RWPE2 (cell line): Measurements from ENCODE around the gene ZC3H15.

ENCODE experiments used
- ATAC-seq: fragments of 200-7000 bp; cut with Tn5 transposase; 3 replicates; pipeline ENCODE4 v1.9.1; 2021; ENCODE audit warnings: low read depth
- DNase-seq: peaks from one replicate; pipeline ENCODE4 v3.0.0-alpha.2; 2020; ENCODE audit warnings: low spot score
- H3K27ac ChIP-seq: fragments of 450-650 bp; 2 replicates; pipeline ENCODE4 v1.5.1; 2017; ENCODE audit warnings: mild to moderate bottlenecking; ENCODE audit not compliant: poor library complexity, severe bottlenecking
- H3K27me3 ChIP-seq: fragments of 250-450 bp; sonication (Bioruptor Pico); 2 replicates; pipeline ENCODE4 v1.5.1; 2021; ENCODE audit warnings: mild to moderate bottlenecking, moderate library complexity; ENCODE audit not compliant: insufficient read depth, poor library complexity, severe bottlenecking
- H3K36me3 ChIP-seq: fragments of 250-450 bp; sonication (Bioruptor Pico); 2 replicates; pipeline ENCODE4 v1.5.1; 2020; ENCODE audit warnings: low read depth, mild to moderate bottlenecking, moderate library complexity
- H3K4me1 ChIP-seq: fragments of 250-450 bp; sonication (Bioruptor Pico); 2 replicates; pipeline ENCODE4 v1.5.1; 2021; ENCODE audit warnings: mild to moderate bottlenecking, moderate library complexity; ENCODE audit not compliant: insufficient read depth, poor library complexity, severe bottlenecking
- H3K4me3 ChIP-seq: fragments of 250-450 bp; sonication (Bioruptor Pico); 2 replicates; pipeline ENCODE4 v1.5.1; 2021; ENCODE audit warnings: mild to moderate bottlenecking, moderate library complexity; ENCODE audit not compliant: severe bottlenecking
- H3K9me3 ChIP-seq: fragments of 250-450 bp; sonication (Bioruptor Pico); 2 replicates; pipeline ENCODE4 v1.5.1; 2021; ENCODE audit warnings: mild to moderate bottlenecking, moderate library complexity; ENCODE audit not compliant: severe bottlenecking
- TF ChIP-seq, protein P1 (sequence below): fragments of 450-650 bp; IDR thresholded peaks from one replicate; pipeline ENCODE4 v1.5.1; 2017; ENCODE audit warnings: mild to moderate bottlenecking, moderate library complexity; ENCODE audit not compliant: poor library complexity, severe bottlenecking

Gene ZC3H15

DNA sequence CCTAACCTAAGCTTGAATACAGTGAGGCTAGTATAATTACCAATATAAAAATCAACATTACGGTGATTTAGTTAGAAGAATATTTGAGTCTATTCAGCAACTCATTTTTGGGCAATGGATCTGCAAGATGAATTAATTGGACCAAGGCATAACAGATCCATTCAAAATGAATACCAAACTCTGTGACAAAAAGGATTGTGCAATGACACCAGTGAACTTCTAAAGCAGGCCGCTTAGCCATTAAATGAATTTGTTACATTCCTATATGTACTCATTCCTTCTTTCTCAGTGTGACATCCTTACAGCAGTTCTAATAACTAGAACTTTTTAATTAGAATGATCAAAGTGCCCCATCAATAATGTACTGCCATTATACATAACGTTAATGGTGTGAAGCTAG lies 44.3 kb downstream of the ZC3H15 start:
- H3K27ac ChIP-seq = no peak overlapping the region
- DNase-seq = no peak
- H3K27me3 ChIP-seq = no peaks in the 10 kb centered on the region
- no peak overlapping the region for H3K4me3 ChIP-seq
- no peaks in the 10 kb centered on the region for H3K4me1 ChIP-seq
- TF ChIP-seq, protein P1, sequence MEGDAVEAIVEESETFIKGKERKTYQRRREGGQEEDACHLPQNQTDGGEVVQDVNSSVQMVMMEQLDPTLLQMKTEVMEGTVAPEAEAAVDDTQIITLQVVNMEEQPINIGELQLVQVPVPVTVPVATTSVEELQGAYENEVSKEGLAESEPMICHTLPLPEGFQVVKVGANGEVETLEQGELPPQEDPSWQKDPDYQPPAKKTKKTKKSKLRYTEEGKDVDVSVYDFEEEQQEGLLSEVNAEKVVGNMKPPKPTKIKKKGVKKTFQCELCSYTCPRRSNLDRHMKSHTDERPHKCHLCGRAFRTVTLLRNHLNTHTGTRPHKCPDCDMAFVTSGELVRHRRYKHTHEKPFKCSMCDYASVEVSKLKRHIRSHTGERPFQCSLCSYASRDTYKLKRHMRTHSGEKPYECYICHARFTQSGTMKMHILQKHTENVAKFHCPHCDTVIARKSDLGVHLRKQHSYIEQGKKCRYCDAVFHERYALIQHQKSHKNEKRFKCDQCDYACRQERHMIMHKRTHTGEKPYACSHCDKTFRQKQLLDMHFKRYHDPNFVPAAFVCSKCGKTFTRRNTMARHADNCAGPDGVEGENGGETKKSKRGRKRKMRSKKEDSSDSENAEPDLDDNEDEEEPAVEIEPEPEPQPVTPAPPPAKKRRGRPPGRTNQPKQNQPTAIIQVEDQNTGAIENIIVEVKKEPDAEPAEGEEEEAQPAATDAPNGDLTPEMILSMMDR = no peak
- H3K9me3 ChIP-seq = no peaks in the 10 kb centered on the region
- no peaks in the 10 kb centered on the region for H3K36me3 ChIP-seq
- ATAC-seq = no peak

DNA sequence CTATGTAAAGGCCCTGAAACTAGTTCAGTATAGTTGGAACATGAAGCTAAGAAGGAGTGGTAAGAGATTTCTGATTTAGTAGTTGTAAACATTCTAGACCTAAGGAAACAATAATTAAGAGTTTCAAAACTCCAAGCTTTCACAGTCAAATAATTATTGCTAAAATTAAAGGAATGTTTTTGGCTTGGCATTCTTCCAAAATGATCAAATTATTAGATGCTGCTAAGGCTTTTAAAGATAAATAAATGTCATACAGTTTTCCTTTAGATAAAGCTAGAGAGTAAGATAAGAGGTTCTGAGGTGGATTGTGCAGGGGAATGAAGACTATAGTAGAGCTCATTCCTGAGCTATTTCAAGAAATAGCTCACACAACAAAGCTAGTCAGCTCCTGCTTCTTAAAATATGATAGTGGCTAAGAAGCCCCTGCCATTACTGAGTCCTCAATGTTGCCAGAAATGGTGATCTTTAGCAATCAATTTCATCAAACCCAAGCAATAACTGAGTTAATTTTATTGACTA lies 45.3 kb downstream of the ZC3H15 start:
- no peak for ATAC-seq
- no peaks in the 10 kb centered on the region for H3K27me3 ChIP-seq

GRCh38 chr2:186532891-186533290 lies 46.8 kb downstream of the ZC3H15 start:
- peaks cover 2% of the 10 kb centered on the region for H3K4me1 ChIP-seq
- no peak for DNase-seq
- no peak overlapping the region for H3K27ac ChIP-seq
- H3K9me3 ChIP-seq = no peaks in the 10 kb centered on the region
- TF ChIP-seq, protein P1 = no peak
- no peak overlapping the region for H3K4me3 ChIP-seq
- no peak for ATAC-seq
- no peaks in the 10 kb centered on the region for H3K36me3 ChIP-seq
- no peaks in the 10 kb centered on the region for H3K27me3 ChIP-seq

More for the DNA sequence above, 45.3 kb downstream of the ZC3H15 start:
- Histone ChIP-seq H3K4me3 (no peak overlapping the region), H3K9me3 (no peaks in the 10 kb centered on the region), H3K36me3 (no peaks in the 10 kb centered on the region), H3K4me1 (no peaks in the 10 kb centered on the region), H3K27ac (no peak overlapping the region)
- no peak for DNase-seq
- TF ChIP-seq, protein P1 = no peak

DNA sequence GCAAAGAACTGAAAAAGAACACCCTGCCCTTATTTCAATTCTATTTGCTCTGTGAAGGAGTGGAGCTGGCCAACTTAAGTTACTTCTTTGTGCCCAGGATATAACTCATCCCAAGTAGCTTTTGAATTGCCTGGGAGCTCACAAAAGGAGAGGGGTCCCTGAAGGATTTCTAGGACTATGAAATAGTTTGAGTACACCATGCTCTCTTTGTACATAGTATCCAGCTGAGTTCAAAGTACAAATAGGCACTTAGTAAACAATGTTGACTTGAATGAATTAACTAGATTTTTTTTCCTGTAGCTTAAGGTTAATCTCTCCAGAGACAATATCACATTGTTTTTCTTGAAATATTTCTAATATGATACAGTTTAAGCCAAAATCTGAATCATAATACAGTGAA lies 47.7 kb downstream of the ZC3H15 start:
- DNase-seq = no peak
- Histone ChIP-seq H3K36me3 (no peaks in the 10 kb centered on the region), H3K27ac (no peak overlapping the region), H3K27me3 (no peaks in the 10 kb centered on the region), H3K4me3 (no peak overlapping the region), H3K9me3 (no peaks in the 10 kb centered on the region), H3K4me1 (peaks cover 2% of the 10 kb centered on the region)
- TF ChIP-seq, protein P1 = no peak
- ATAC-seq = no peak

- TF ChIP-seq, protein P1 = no peak
Measured at GRCh38 chr2:186534406-186534805, 48.3 kb downstream of the ZC3H15 start.

More at GRCh38 chr2:186534406-186534805, 48.3 kb downstream of the ZC3H15 start:
- Histone ChIP-seq H3K27me3 (no peaks in the 10 kb centered on the region), H3K4me3 (no peak overlapping the region), H3K36me3 (no peaks in the 10 kb centered on the region), H3K27ac (no peak overlapping the region), H3K4me1 (peaks cover 2% of the 10 kb centered on the region), H3K9me3 (no peaks in the 10 kb centered on the region)
- ATAC-seq = no peak
- no peak for DNase-seq
